MG63 (cell line): Measurements from ENCODE around the gene RNU1-3. TPM values are rescaled to one million over a fixed set of nuclear protein-coding genes. Genes with fewer than 3 reads are reported as not detected.
"Not testable (repeated sequence)": the region's sequence is repeated elsewhere in the genome, so short reads cannot be mapped to it uniquely, and the experiment has no call there.

Experiments
- DNase-seq: peaks from one replicate; pipeline ENCODE4 v3.0.0-alpha.2; 2020
- H3K27me3 ChIP-seq: fragments of 250-450 bp; sonication (Bioruptor Pico); 2 replicates; pipeline ENCODE4 v1.5.1; 2020; ENCODE audit warnings: mild to moderate bottlenecking, moderate library complexity
- H3K36me3 ChIP-seq: fragments of 250-450 bp; sonication (Bioruptor Pico); 2 replicates; pipeline ENCODE4 v1.5.1; 2020; ENCODE audit warnings: mild to moderate bottlenecking, moderate library complexity
- H3K4me3 ChIP-seq: fragments of 250-450 bp; sonication (Bioruptor Pico); 2 replicates; pipeline ENCODE4 v1.5.1; 2020; ENCODE audit warnings: mild to moderate bottlenecking, moderate library complexity
- H3K9me3 ChIP-seq: fragments of 250-450 bp; sonication (Bioruptor Pico); 2 replicates; pipeline ENCODE4 v1.5.1; 2020; ENCODE audit warnings: mild to moderate bottlenecking, moderate library complexity
- total RNA-seq: library from RNA; depleted of rRNA; stranded (reverse); fragments of >200 nt; shearing (Covaris generic); gene quantifications from 2 replicates; pipeline ENCODE4 v1.2.3, GENCODE V29; 2014; ENCODE audit warnings: low replicate concordance; rRNA removed

Gene RNU1-3
- not detected in 2 replicates for total RNA-seq

DNA sequence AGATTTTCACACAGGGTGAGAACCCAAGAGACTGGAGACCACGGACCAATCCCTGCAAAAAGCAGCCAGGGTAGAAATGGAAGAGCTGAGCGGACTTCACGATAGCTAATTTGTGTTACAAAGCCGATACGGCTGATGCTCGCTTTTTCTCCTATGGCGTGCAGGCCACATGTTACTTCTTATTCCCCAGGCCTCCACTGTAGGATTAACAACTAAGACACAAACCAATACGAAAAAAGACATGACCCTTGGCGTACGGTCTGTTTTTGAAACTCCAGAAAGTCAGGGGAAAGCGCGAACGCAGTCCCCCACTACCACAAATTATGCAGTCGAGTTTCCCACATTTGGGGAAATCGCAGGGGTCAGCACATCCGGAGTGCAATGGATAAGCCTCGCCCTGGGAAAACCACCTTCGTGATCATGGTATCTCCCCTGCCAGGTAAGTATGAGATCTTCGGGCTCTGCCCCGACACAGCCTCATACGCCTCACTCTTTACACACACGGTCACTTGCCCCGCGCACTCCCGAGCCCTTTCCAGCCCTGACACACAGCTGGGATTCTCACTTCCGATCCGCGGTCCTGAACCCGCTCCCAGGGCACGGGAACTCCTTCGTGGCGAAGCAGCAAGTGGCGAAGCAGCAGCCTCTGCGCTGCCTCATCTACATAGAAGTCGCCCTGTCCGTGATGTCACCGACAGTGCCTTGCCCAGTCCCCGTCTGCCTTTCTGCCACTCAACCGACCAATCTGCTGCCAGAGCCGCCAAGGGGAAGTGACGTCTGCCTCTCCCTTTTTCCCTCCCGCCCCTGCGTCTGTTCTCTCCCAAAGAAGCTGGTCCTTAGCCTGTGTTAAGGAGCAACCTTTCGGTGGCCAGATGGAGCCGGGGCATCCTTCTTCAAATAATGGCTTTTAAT is at the start of gene RNU1-3:
Gene RNU1-3, minus strand, starts transcription at position 447 of the 912 bp plus-strand sequence.
- H3K4me3 ChIP-seq, H3K36me3 ChIP-seq, H3K27me3 ChIP-seq: not testable (repeated sequence)

GRCh38 chr1:16713480-16713879 is 46.7 kb upstream of the RNU1-3 start:
- not testable (repeated sequence) for H3K4me3 ChIP-seq, H3K36me3 ChIP-seq, DNase-seq, H3K27me3 ChIP-seq, H3K9me3 ChIP-seq

More for the DNA sequence above, at the start of gene RNU1-3:
- DNase-seq, H3K9me3 ChIP-seq: not testable (repeated sequence)

- not testable (repeated sequence) for H3K4me3 ChIP-seq, H3K27me3 ChIP-seq, H3K9me3 ChIP-seq, H3K36me3 ChIP-seq, DNase-seq
Observed at GRCh38 chr1:16712984-16713383, 46.2 kb upstream of the RNU1-3 start.

GRCh38 chr1:16712582-16712981 is 45.8 kb upstream of the RNU1-3 start:
- not testable (repeated sequence) for H3K4me3 ChIP-seq, DNase-seq, H3K36me3 ChIP-seq, H3K9me3 ChIP-seq, H3K27me3 ChIP-seq

GRCh38 chr1:16712131-16712530 is 45.4 kb upstream of the RNU1-3 start:
- not testable (repeated sequence) for DNase-seq, H3K36me3 ChIP-seq, H3K4me3 ChIP-seq, H3K9me3 ChIP-seq, H3K27me3 ChIP-seq

GRCh38 chr1:16710618-16711017 is 43.9 kb upstream of the RNU1-3 start:
- not testable (repeated sequence) for H3K4me3 ChIP-seq, H3K9me3 ChIP-seq, H3K27me3 ChIP-seq, H3K36me3 ChIP-seq
- DNase-seq = peak; percentile 59

DNA sequence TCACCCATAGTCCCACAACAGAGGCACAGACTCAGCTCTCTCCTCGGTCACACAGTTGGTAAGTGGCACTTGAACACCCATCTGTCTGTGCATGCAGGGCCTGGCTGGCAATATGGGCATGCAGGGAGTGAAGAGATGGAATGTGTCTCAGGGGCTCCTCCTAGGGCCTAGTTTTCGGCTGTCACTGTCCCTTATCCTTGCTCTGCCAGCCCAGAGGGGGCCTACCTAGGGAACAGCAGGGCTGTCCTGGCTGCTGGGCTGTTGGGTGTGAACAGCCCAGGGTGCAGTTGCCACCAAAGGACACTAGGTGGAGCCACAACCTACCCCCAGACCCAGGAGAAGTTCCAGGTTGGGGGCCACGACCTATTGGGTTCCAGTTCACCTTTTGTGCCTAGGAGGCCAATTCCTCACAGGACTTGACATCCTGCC is 42.9 kb upstream of the RNU1-3 start:
- not testable (repeated sequence) for H3K36me3 ChIP-seq, H3K27me3 ChIP-seq, H3K9me3 ChIP-seq, H3K4me3 ChIP-seq, DNase-seq

- H3K36me3 ChIP-seq, H3K27me3 ChIP-seq, H3K9me3 ChIP-seq, DNase-seq, H3K4me3 ChIP-seq: not testable (repeated sequence)
Observed at GRCh38 chr1:16708704-16709103, 42.0 kb upstream of the RNU1-3 start.

DNA sequence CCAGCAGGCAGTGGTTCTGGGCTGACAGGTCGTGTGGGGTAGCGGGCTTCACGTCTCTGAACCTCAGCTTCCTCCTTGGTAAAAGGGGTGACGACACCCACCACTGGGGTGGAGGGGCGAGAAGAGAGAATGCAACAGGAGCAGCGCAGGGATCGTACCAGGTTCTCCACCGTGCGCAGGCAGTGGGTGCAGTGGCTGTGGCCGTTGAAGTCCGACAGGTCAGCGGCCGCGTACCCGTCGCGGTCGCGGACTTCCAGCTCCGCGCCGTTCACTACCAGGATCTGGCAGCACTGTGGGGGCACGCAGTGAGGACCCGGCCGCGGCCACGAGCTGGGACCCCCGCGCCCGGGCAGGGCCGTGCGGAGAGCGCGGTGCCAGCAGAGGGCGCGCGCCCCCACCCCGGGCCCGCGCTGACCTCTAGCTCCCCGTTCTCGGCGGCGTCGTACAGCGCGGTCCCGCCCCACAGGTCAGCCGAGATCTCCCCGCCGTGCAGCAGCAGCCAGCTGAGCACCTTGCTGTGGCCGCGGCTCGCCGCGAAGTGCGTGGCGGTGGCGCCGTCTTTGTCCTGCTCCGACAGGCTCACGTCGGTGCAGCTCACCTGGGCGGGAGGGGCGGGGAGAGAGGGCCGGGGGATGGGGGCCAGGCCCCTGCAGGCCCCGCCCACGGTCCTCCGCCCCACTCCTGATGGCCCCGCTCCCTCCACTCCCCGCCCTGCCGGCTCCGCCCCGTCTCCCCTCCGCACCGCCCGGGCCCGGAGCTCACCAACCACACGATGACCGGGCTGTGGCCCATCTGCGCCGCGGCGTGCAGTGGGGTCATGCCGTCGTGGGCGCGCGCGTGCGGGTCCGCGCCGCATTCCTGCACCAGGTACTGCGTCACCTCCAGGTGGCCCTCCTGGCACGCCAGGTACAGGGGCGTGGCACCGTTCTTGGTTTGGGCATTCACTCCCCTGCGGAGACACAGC is 40.7 kb upstream of the RNU1-3 start:
- not testable (repeated sequence) for DNase-seq, H3K36me3 ChIP-seq, H3K9me3 ChIP-seq, H3K27me3 ChIP-seq
- 0 out of 2 replicates have a peak overlapping the region, but pooled peaks have one; percentile 27 for H3K4me3 ChIP-seq

DNA sequence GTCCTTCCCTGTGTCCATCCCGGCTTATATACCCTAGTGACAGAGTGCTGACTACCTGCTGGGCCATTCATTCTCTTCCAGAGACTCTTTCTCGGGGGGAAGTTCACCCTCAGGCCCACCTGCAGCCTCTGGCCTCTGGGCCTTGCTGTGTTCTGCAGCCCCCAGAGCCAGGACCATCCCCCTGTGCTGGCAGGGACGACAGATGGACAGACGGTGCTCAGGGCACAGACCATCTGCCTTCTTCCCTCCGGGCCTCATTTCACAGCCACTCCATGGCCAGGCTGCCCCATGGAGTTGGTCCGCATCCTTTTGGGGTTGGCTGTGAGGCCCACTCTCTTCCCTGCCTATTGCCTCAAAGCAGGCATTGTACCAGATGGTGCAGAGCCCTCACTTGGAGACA is 39.6 kb upstream of the RNU1-3 start:
- not testable (repeated sequence) for H3K4me3 ChIP-seq, DNase-seq, H3K9me3 ChIP-seq, H3K27me3 ChIP-seq, H3K36me3 ChIP-seq

GRCh38 chr1:16704502-16705100 is 37.9 kb upstream of the RNU1-3 start:
- not testable (repeated sequence) for H3K27me3 ChIP-seq, DNase-seq, H3K4me3 ChIP-seq, H3K36me3 ChIP-seq, H3K9me3 ChIP-seq

DNA sequence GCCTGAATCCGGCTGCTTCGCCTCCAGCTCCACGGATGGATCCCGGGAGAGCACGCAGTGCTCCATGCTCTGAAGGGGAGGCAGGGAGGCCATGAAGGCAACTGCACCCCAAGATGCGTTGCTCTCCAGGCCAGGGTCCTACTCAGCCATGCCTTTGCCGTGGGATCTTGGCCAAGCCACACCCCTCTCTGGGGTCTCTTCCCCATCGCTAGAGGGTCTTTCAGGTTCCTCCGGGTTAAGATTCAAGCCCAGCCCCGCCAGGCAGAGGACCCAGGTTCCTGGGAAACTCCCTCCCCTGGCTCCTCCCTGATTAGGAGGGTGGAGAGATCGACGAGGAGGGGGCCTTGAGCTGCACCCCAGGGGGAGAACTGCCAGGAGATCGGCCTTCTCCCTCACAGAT is 37.3 kb upstream of the RNU1-3 start:
- not testable (repeated sequence) for H3K27me3 ChIP-seq, DNase-seq, H3K36me3 ChIP-seq, H3K4me3 ChIP-seq, H3K9me3 ChIP-seq

GRCh38 chr1:16703602-16704001 is 36.9 kb upstream of the RNU1-3 start:
- not testable (repeated sequence) for H3K9me3 ChIP-seq, H3K36me3 ChIP-seq, H3K4me3 ChIP-seq, H3K27me3 ChIP-seq, DNase-seq

DNA sequence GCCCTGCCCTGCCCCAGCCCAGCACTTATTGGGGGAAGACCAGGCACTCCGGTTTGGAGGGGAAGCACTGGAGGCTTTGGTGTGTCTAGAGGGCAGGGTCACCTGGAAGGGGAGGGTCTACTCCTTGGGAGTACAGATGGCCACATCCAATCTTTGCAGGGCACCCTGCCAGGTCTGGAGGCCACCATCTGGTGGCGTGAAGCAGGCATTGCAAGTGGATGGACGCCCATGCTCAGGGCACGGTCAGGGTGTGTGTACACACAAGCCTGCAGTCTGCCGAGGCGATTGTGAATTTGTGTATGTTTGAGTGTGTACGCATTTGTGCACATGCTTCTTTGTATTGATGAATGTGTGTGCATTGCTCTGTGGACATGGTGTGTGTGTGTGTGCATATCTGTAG is 36.4 kb upstream of the RNU1-3 start:
- not testable (repeated sequence) for H3K9me3 ChIP-seq, H3K4me3 ChIP-seq, H3K27me3 ChIP-seq, H3K36me3 ChIP-seq, DNase-seq

DNA sequence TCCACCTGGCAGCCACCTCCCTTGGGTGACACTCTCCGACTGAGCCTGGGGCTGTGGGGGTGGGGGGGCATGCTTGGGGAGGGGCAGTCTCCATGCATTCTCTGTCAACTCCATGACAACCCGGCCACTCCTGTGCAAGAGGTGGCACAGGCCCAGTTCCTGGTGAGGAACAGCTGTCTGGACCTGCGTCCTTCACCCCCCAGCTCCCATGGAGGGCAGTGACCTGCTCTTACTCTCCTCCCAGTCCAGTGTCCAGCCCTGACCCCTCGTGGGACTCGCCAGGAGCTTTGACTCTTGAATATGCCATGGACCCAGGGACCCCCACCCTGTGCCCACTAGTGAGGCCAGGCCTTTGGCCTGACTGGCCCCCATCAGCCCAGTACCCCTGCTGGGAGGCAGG is 35.5 kb upstream of the RNU1-3 start:
- not testable (repeated sequence) for H3K9me3 ChIP-seq, H3K36me3 ChIP-seq, DNase-seq, H3K27me3 ChIP-seq, H3K4me3 ChIP-seq

GRCh38 chr1:16701189-16701588 is 34.4 kb upstream of the RNU1-3 start:
- H3K27me3 ChIP-seq, H3K36me3 ChIP-seq, DNase-seq, H3K9me3 ChIP-seq, H3K4me3 ChIP-seq: not testable (repeated sequence)
